HCT116 (cell line): Measurements from ENCODE around the gene SNAP47. TPM values are rescaled to one million over a fixed set of nuclear protein-coding genes. Genes with fewer than 3 reads are reported as not detected.

Experiments used
- ATAC-seq: fragments of 200-7000 bp; cut with Tn5 transposase; 2 replicates; pipeline ENCODE4 v1.9.1; 2020; ENCODE audit warnings: mild to moderate bottlenecking, moderate library complexity
- BruUV-seq: library from RNA; stranded (reverse); fragments of 400-500 nt; replicated peaks from 2 replicates; lab custom pipeline; 2021; lab: Mats Ljungman, UMichigan
- CTCF ChIA-PET: fragments of 300-600 bp; sonication (Branson Sonifier 250); formaldehyde crosslinking; loops from one replicate; lab custom pipeline; 2021; ENCODE audit warnings: antibody characterized with exemption; lab: Charles Lee
- POLR2A ChIA-PET: fragments of 300-600, 350-600 bp; sonication (Branson Sonifier 250); formaldehyde crosslinking; loops from one replicate; lab custom pipeline; 2021; ENCODE audit warnings: antibody characterized with exemption; lab: Charles Lee
- RAD21 ChIA-PET, 2 experiments: fragments of 300-600 bp; sonication (Branson Sonifier 250); formaldehyde crosslinking; loops; one replicate each; lab custom pipeline; 2023; ENCODE audit warnings: low total read pairs in 2 of 2; ENCODE audit not compliant: uncharacterized antibody in 2 of 2, unreplicated experiment in 2 of 2, low non-redundant PET in 1 of 2; lab: Charles Lee
- DNase-seq: peaks from one replicate; pipeline ENCODE4 v3.0.0-alpha.2; 2010; ENCODE audit warnings: low read depth, low spot score
- H2AFZ ChIP-seq: fragments of 200-600 bp; shearing (Covaris generic), sonication (generic); 2 replicates; pipeline ENCODE4 v1.6.1; 2017; ENCODE audit warnings: low read depth, mixed run types, mixed read lengths, antibody characterized with exemption, low read length; ENCODE audit not compliant: poor library complexity, severe bottlenecking
- H3K27ac ChIP-seq: 2 replicates; pipeline ENCODE4 v1.5.1; 2012; ENCODE audit warnings: low read depth, low read length
- H3K27me3 ChIP-seq: fragments of 200-600 bp; sonication (generic); 2 replicates; pipeline ENCODE4 v1.6.1; 2016; ENCODE audit warnings: mixed run types, low read length, mixed read lengths; ENCODE audit not compliant: insufficient read depth
- H3K36me3 ChIP-seq, 2 experiments: fragments of 200-500 bp in 1 of 2; fragments of 200-600 bp in 1 of 2; sonication (Bioruptor generic) in 1 of 2; sonication (generic) in 1 of 2; 2 replicates each; pipeline versions ENCODE4 v1.5.1 to v1.6.1; 2014 to 2016; ENCODE audit warnings: low read length in 2 of 2, inconsistent platforms in 1 of 2, mixed read lengths in 1 of 2, mixed run types in 1 of 2; ENCODE audit not compliant: insufficient read depth in 2 of 2, control insufficient read depth in 1 of 2
- H3K4me1 ChIP-seq, 2 experiments: fragments of 200-600 bp in 1 of 2; sonication (generic) in 1 of 2; 2 replicates each; pipeline versions ENCODE4 v1.5.1 to v1.6.1; 2012 to 2017; ENCODE audit warnings: low read length in 2 of 2, inconsistent platforms in 1 of 2, mild to moderate bottlenecking in 1 of 2, mixed read lengths in 1 of 2, mixed run types in 1 of 2, moderate library complexity in 1 of 2; ENCODE audit not compliant: insufficient read depth in 2 of 2, control insufficient read depth in 1 of 2
- H3K4me2 ChIP-seq: fragments of 200-600 bp; sonication (generic); 2 replicates; pipeline ENCODE4 v1.6.1; 2017; ENCODE audit warnings: mixed run types, low read length, mixed read lengths
- H3K4me3 ChIP-seq, 2 experiments: fragments of 200-600 bp in 1 of 2; sonication (generic) in 1 of 2; replicated peaks in 1 of 2; 2 replicates each; pipeline ENCODE4 v1.5.1; 2011 to 2016; ENCODE audit warnings: low read length in 2 of 2, control low read depth in 1 of 2, low read depth in 1 of 2, mild to moderate bottlenecking in 1 of 2, mixed read lengths in 1 of 2, mixed run types in 1 of 2
- H3K79me2 ChIP-seq: fragments of 200-600 bp; sonication (generic); 2 replicates; pipeline ENCODE4 v1.6.1; 2017; ENCODE audit warnings: mild to moderate bottlenecking, mixed run types, low read length, moderate library complexity, mixed read lengths; ENCODE audit not compliant: insufficient read depth
- H3K9ac ChIP-seq: fragments of 200-600 bp; sonication (generic); 2 replicates; pipeline ENCODE4 v1.6.1; 2016; ENCODE audit warnings: low read length, mixed read lengths
- H3K9me2 ChIP-seq: fragments of 200-600 bp; sonication (generic), shearing (Covaris generic); 2 replicates; pipeline ENCODE4 v1.6.1; 2017; ENCODE audit warnings: mixed run types, mild to moderate bottlenecking, moderate library complexity; ENCODE audit not compliant: insufficient read depth
- H3K9me3 ChIP-seq, 2 experiments: fragments of 200-500 bp in 1 of 2; fragments of 200-600 bp in 1 of 2; sonication (Bioruptor generic) in 1 of 2; sonication (generic) in 1 of 2; 2 replicates each; pipeline ENCODE4 v1.6.1; 2014 to 2017; ENCODE audit warnings: low read length in 2 of 2, mixed read lengths in 2 of 2, inconsistent platforms in 1 of 2, low read depth in 1 of 2, mild to moderate bottlenecking in 1 of 2, mixed run types in 1 of 2, moderate library complexity in 1 of 2; ENCODE audit not compliant: control insufficient read depth in 1 of 2, insufficient read depth in 1 of 2
- H4K20me1 ChIP-seq: fragments of 200-600 bp; sonication (generic), shearing (Covaris generic); 2 replicates; pipeline ENCODE4 v1.6.1; 2017; ENCODE audit warnings: mixed run types, mild to moderate bottlenecking, moderate library complexity; ENCODE audit not compliant: insufficient read depth
- ATF3 ChIP-seq: IDR thresholded peaks from 2 replicates; pipeline ENCODE4 v1.6.1; 2012
- CBX3 ChIP-seq: IDR thresholded peaks from 2 replicates; pipeline ENCODE4 v1.6.1; 2012; ENCODE audit warnings: low read depth
- EGR1 ChIP-seq: IDR thresholded peaks from 2 replicates; pipeline ENCODE4 v1.6.1; 2012; ENCODE audit warnings: low read depth
- ELF1 ChIP-seq: IDR thresholded peaks from 2 replicates; pipeline ENCODE4 v1.6.1; 2012; ENCODE audit warnings: low read depth, borderline replicate concordance
- FOSL1 ChIP-seq: IDR thresholded peaks from 2 replicates; pipeline ENCODE4 v1.6.1; 2012; ENCODE audit warnings: low read depth
- MAX ChIP-seq: IDR thresholded peaks from 2 replicates; pipeline ENCODE4 v1.6.1; 2012
- REST ChIP-seq: IDR thresholded peaks from 2 replicates; pipeline ENCODE4 v1.6.1; 2012; ENCODE audit warnings: low read depth
- SP1 ChIP-seq: IDR thresholded peaks from 2 replicates; pipeline ENCODE4 v1.6.1; 2012; ENCODE audit warnings: low read depth
- TCF7L2 ChIP-seq: IDR thresholded peaks from 2 replicates; pipeline ENCODE4 v1.7.0; 2011; ENCODE audit warnings: borderline replicate concordance, inconsistent platforms; ENCODE audit not compliant: insufficient read depth, insufficient read length; ENCODE audit errors: extremely low read depth
- ZNF274 ChIP-seq: fragments of 200-500 bp; sonication (Bioruptor generic); IDR thresholded peaks from 2 replicates; pipeline ENCODE4 v1.6.1; 2014; ENCODE audit warnings: mild to moderate bottlenecking, low read depth, low read length, inconsistent platforms
- intact Hi-C: fragments of 100-400 bp; cut with micrococcal nuclease; formaldehyde crosslinking; loops from 2 replicates; pipeline ENCODE4 v1.10.0; 2022
- total RNA-seq: library from RNA; stranded (reverse); gene quantifications from one replicate; pipeline ENCODE4 v1.2.1, GENCODE V29; 2021; ENCODE audit not compliant: unreplicated experiment

The SNAP47 gene
- total RNA-seq, 1 experiment from 2014 or later = 37.9 TPM

- H3K9me2 ChIP-seq = no peaks in the 10 kb centered on the region
- H3K27me3 ChIP-seq = no peaks in the 10 kb centered on the region
- H2AFZ ChIP-seq = no peak overlapping the region
- no peak overlapping the region for H3K9ac ChIP-seq
- H3K9me3 ChIP-seq = peaks cover 4 to 6% of the 10 kb centered on the region in 2 experiments; a peak in 2 of 4 replicates
- H3K4me1 ChIP-seq = peaks cover 8 to 33% of the 10 kb centered on the region in 2 experiments
- no peak overlapping the region for H3K27ac ChIP-seq
- no TSS peak for BruUV-seq
- no peak for DNase-seq
- no peak for TF ChIP-seq EGR1
- no peak for TF ChIP-seq ELF1
- no peak for TF ChIP-seq TCF7L2
- TF ChIP-seq CBX3 = no peak
- no peak for TF ChIP-seq SP1
- TF ChIP-seq ATF3 = no peak
- no peak for TF ChIP-seq FOSL1
- no peak for TF ChIP-seq REST
- no peak for TF ChIP-seq ZNF274
- no peak for TF ChIP-seq MAX
- TF ChIP-seq, all 23 proteins: peak for 0
- Histone ChIP-seq H3K36me3 (no peaks in the 10 kb centered on the region; a peak in 1 of 4 replicates), H4K20me1 (no peaks in the 10 kb centered on the region), H3K79me2 (no peaks in the 10 kb centered on the region), H3K4me2 (no peak overlapping the region), H3K4me3 (no peak overlapping the region)
- POLR2A ChIA-PET = no interaction called here
- RAD21 ChIA-PET = no interaction called here
- no peak for ATAC-seq
- CTCF ChIA-PET = no interaction called here
- intact Hi-C loops = loop anchor here (5.0 kb wide), 2 partner anchors 164 to 244 kb away; partner anchors contain the start of gene ZNF678
Observed at GRCh38 chr1:227726318-227726717, 8.9 kb upstream of the SNAP47 start.
